AML-193 (cell line): ENCODE results near the gene ATP5F1E.
"Not testable (repeated sequence)": the region's sequence is repeated elsewhere in the genome, so short reads cannot be mapped to it uniquely, and the experiment has no call there.

Source experiments
- DNase-seq, 2 experiments: peaks; one replicate each; lab custom pipeline; 2025; lab: John Stamatoyannopoulos, UW

The ATP5F1E gene

DNA sequence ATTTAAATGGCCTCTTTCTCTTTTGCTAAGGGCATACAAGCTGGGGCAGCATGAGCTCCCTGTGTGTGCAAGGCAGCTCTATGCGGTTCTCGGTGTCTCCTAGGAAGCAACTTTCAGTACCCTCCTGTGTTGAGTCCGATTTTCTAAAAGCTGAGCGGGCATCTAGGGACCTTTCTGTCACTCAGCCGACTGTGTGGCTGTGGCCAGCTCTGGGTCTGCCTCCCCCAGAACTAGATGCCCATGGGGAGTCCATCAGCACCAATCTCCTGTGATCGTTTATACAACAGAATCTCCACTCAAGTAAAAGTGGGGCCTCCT lies 43.6 kb downstream of the ATP5F1E start:
- DNase-seq: no peak

DNA sequence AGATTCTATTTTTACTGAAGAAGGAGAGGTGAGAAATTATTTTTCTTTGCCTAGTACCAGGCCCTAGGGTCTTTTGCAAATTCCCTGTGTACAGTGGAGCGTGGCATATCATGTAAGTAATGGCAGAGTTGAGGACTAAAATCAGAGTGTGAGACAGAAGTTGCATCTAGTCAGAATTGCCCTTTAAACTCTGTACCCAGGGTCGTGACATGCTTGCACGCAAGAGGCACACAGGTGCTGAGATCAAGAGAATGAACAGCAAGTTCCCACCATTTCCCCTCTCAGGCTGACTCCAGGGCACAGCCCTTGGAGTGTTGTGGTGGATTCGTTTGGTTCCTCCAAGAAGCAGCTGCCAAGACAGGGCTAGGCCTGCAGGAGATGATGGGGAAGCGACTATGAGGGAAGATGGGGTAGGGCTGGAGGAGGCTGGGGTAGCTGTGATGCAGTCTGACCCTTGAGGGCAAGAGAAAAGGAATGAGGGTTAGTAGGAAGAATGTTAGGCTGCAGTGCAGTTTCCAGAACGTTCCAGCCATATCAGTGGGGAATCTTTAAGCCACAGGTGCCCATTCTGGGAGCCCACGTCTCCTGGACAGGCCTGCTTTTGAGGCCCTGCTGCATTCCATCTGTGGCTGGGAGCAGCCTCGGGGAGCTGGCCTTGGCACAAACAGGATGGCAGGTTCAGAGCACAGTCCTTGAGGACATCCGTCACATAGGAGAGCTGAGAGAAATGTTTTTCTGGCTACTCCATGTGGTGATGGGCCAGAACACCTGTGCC lies 44.2 kb downstream of the ATP5F1E start:
- DNase-seq: no peak

DNA sequence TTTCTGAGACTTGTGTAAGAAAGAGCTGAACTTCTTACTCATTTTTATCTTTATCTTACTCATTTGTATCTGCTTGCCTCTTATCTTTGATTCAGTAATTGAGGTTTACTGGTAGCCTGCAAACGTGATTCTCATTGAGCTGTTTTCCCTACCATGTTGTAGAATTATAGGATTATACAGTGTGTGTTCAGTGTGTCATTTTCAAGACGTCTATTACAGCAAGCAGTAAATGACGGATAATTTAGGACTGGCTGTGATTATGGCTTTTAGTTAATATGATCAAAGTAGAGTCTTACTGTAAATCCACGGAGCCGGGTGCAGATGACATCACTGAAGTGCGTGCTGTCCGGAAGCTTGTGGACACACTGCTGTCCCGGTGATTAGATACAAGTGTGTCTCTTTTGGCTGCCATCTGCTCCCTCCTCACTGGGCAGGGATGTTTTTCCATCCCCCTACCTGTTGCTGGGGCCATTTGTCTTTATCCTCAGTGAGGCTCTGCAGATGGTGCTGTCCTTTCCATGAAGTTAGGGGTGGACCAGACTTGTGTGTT lies 45.1 kb downstream of the ATP5F1E start:
- no peak for DNase-seq

DNA sequence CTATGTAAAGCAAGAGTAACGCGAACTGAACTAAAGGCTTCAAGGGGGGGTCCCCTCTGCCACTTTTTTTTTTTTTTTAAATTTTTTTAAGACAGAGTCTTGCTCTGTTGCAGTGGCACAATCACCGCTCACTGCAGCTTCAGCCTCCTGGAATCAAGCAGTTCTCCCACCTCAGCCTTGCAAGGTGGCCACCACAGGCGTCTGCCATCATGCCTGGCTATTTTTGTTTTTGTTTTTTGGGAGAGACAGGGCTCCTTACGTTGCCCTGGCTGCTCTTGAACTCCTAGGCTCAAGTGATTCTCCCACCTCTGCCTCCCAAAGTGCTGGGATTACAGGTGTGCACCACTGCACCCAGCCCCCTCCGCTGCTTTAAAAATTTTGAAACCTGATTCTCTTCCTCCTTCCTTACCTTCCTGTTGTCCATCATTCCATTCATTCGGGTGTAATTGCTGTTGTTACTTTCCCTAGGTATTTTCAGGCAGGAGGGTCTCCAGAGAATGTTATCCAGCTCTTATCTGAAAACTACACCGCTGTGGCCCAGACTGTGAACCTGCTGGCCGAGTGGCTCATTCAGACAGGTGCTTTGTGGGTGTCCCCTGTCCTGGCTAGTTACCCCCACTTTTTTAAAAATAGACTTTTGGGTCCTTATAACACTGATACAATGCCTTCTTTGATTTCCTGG lies 45.7 kb downstream of the ATP5F1E start:
- DNase-seq: no peak

DNA sequence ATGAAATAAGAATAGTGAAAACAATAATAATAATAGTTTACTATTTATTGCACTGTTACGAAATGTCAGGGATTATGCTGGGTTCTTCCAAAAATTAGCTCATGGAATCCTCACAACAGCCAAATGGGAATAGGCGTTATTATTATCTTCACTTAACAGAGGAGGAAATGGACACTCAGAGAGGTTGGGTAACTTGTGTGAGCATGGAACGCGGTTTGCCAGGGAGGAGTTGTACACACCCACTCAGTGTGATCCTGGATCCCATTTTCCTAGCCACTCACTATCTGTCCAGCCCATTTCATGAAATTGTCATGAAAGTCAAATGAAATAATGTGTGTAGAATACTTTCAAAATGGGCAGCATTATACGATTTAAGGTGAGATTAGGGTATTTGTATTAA lies 46.5 kb downstream of the ATP5F1E start:
- no peak for DNase-seq

DNA sequence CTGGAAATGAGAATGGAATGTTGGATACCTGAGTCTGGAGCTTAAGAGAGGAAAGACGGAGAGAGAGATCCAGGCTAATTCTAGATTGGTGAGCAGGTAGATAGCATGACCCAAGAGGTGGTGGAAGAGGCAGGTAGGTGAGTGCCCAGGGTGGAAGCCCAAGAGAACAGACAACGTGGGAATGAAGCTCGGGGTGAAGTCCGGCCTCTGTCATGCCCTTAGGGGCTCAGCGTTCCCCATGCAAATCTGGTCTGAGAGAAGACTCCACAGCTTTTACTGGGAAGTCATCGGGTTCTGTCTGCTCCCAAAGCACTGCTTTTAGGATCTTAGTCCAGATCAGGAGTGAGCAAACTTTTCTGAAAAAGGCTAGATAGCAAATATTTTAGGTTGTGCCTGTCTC lies 47.4 kb downstream of the ATP5F1E start:
- DNase-seq: no peak

DNA sequence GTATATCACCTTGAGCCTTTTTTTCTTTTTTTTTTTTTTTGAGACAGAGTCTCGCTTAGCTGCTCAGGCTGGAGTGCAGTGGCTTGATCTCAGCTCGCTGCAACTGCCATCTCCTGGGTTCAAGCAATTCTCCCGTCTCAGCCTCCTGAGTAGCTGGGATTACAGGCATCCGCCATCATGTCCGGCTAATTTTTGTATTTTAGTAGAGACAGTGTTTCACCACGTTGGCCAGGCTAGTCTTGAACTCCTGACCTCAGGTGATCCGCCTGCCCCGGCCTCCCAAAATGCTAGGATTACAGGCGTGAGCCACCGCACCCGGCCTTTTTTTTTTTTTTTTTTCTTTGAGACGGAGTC lies 49.0 kb downstream of the ATP5F1E start:
- DNase-seq: not testable (repeated sequence)

DNA sequence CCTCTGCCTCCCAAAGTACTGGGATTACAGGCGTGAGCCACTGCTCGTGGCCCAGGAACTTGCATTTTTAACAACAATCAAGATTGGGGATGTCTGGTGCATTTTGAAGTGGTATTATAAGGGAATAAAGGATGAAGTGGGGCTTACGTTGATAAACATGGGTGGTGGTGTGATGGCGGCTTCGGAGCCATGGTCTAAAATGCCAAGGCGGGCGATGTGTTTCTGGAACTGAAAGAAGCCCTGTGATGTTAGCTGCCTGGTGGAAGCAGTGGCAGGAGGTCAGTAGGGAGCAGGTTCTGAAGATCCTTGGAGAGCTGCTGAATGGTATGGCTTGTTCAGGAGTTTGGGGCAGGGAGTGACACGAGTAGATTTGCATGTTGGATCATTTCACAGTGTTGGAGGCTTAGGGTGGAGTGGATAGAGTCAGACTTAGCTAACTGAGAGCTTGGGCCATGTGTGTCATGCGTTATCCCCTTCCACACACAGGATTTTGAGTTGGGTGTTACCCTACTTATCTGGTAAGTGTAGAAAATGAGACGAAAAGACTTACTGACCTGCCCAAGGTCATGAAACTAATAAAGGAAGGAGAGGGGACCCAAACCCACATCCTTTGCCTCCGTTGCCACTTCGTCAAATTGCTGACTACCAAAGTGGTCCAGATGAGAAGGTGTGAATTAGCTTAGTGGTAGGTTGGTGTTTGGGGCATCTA lies 49.6 kb downstream of the ATP5F1E start:
- DNase-seq: no peak

DNA sequence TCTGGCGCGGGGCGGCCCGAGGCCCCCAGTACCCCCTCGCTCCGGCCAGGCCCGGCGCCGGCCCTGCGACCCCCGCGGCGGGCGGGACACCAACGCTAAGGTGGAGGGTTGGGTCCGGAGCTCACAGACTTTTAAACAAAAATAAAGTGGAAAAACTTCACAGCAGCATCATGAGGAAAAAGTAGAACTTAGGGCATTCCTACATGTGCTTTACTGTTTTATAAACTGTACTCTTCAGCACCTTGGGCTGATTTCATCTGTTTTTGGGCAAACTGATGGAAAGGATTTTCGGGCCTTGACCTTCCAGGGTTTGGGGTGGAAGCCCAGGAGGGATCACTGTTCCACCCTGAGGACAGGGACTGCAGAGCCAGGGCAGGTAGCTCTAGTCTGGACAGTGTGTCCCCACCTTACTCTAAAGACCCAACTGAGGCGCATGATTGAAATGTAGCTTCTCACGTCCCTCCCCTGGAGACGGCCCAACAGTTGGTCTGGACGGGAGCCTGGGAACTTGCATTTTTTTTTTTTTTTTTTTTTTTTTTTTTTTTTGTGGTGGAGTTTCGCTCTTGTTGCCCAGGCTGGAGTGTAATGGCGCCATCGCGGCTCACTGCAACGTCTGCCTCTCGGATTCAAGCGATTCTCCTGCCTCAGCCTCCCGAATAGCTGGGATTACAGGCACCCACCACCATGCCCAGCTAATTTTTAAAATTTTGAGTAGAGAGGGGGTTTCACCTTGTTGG lies 50.3 kb downstream of the ATP5F1E start:
- peak in 1 of 2 experiments; percentile 7 for DNase-seq

DNA sequence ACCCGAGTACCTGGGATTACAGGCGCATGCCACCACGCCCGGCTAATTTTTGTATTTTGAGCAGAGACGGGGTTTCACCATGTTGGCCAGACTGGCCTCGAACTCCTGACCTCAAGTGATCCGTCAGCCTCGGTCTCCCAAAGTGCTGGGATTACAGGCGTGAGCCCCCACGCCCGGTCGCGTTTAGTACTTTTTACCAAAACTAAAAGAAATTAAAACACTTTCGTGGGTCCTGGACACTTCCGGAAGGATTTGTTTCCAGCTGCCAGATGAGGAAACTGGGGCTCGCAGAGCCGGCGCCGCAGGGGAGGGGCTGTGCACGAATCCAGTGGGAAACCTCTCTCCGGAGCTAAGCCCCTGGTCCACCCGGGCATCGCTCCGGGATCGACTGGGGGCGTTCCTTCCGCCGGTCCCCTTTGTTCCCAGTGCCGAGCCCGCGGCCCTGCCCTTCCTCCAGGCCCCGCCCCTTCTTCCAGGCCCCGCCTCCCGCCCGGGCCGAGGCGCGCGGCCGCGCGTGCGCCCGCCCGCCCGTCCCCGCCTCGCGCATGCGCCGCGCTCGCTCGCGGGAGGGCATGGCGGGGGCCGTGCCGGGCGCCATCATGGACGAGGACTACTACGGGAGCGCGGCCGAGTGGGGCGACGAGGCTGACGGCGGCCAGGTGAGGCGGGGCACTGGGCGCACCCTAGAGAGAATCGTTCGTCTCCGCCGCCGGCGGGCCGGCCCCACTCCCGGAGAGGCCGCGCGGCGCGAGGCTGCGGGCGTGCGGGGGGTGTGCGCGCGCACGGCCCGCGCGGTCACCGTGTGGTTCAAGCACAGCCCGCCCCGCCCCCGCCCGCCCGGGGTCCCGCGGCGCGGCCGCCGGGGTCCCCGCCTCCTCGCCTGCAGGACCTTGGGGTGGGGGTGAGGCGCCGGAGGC lies 51.2 kb downstream of the ATP5F1E start, which contains the start of gene NELFCD:
Gene NELFCD, plus strand, starts transcription at position 546 of the 917 bp plus-strand sequence. Its CDS starts 54 bp downstream, at position 600.
- peak; percentile 51 to 65 for DNase-seq

DNA sequence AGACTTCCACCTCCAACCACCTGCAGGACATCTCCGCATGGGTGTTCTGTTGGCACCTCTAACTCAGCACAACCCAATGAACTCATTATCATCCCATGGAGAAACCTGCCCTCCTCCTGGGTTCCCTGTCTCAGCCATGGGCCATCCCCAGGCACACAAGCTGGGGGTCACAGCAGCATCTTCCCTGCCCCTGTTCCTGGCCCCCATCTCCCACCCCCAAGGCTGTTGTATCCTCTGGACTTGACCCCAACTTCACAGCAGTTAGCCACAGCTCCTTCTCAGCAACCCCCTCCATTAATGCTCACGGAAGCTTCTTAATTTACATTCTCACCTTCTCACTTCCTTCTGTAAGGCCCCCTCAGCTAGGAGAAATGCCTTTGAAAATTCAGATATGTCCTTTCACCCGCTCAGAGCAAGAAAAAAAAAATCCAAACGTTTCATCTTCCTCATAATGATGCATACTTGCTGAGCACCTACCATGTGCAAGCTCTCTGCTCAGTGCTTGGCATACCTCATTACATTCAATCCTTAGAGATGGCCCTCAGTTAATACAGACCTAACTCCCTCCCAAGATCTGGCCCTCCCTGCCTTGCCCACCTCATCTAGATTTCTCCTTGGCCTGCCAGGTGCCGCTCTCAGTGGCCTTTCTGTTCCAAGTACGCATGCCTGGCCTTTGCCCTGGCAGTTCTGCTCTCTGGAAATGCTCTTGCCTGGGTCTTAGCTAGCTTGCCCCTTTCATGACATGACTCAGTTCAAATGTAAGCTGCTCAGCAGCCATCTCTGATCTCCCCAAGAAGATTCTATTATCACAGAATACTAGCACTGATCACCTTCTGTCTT lies 53.6 kb downstream of the ATP5F1E start:
- DNase-seq: no peak

DNA sequence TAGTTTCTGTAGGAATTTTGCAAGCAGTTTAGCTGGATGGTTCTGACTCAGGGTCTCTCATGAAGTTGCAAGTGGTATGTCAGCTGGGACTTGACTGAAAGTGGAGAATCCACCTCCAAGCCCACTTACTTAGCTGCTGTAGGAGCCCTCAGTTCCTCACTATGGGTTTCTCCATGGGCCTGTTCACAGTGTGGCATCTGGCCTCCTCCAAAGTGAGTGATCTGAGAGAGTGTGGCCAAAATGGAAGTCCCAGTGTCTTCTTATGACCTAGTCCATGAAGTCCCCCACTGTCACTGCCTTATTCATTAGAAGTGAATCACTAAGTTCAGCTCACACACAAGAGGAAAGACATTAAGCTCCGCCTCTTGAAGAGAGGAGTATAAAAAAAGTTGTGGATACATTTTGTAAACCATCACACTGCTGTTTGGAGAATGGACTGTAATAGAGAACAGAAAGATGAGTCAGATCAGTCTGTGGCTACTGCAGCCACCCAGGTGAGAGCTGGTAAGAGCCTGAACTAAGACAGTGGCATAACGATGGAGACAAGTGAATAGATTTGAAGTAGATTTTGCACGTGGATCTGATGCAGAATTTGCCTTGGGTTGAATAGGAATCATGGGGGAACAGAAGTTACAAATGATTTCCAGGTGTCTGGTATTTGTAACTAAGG lies 55.9 kb downstream of the ATP5F1E start:
- DNase-seq: no peak
